Stimulated activated CD4-positive, alpha-beta T cell treated with anti-CD3 and anti-CD28 coated beads, TNF-alpha, amount 100 ng/mL, for 1 hour (primary cell): ENCODE data around the gene NSG1.

Experiments used
- DNase-seq, 3 donors: peaks; one replicate each; pipeline ENCODE4 v3.0.0-alpha.2; 2020; ENCODE audit warnings: low read depth in 3 of 3, low spot score in 1 of 3

Gene NSG1

GRCh38 chr4:4368809-4369580, 17.9 kb upstream of the NSG1 start:
- DNase-seq, result no peak

- DNase-seq, result no peak
These were observed 12.4 kb upstream of the NSG1 start for GRCh38 chr4:4374388-4375098.

GRCh38 chr4:4376074-4376473, 10.8 kb upstream of the NSG1 start:
- DNase-seq, result no peak

GRCh38 chr4:4377191-4377590, 9.7 kb upstream of the NSG1 start:
- no peak for DNase-seq

- no peak for DNase-seq
These were observed 9.0 kb upstream of the NSG1 start for GRCh38 chr4:4377732-4378460.

GRCh38 chr4:4379540-4380087, 7.3 kb upstream of the NSG1 start:
- DNase-seq, result no peak

GRCh38 chr4:4383085-4383484, 3.8 kb upstream of the NSG1 start:
- no peak for DNase-seq

GRCh38 chr4:4384837-4385236, 2.1 kb upstream of the NSG1 start:
- no peak for DNase-seq

- no peak for DNase-seq
These were observed 1.1 kb upstream of the NSG1 start for GRCh38 chr4:4385729-4386295.

GRCh38 chr4:4386296-4386735, 586 bp upstream of the NSG1 start:
- no peak for DNase-seq

- no peak for DNase-seq
These were observed 819 bp downstream of the NSG1 start for GRCh38 chr4:4387531-4388310.

- no peak for DNase-seq
These were observed 1.4 kb downstream of the NSG1 start for GRCh38 chr4:4388311-4388790.

GRCh38 chr4:4388836-4389575, 2.1 kb downstream of the NSG1 start:
- DNase-seq, result no peak

- DNase-seq, result no peak
These were observed 3.1 kb downstream of the NSG1 start for GRCh38 chr4:4390046-4390445.

GRCh38 chr4:4390515-4391240, 3.8 kb downstream of the NSG1 start:
- DNase-seq, result no peak

GRCh38 chr4:4391866-4392265, 5.0 kb downstream of the NSG1 start:
- no peak for DNase-seq

GRCh38 chr4:4392501-4393183, 5.7 kb downstream of the NSG1 start:
- DNase-seq, result no peak

- DNase-seq, result no peak
These were observed 7.7 kb downstream of the NSG1 start for GRCh38 chr4:4394644-4395043.
